Activated T-cell treated with anti-CD3 and anti-CD28 coated beads, Interleukin-2, amount 50 U/mL, for 1 hour (primary cell): ENCODE results near the gene DCAF6.
"Not testable (repeated sequence)": the region's sequence is repeated elsewhere in the genome, so short reads cannot be mapped to it uniquely, and the experiment has no call there.

Experiments
- DNase-seq: peaks from one replicate; pipeline ENCODE4 v3.0.0-alpha.2; 2020

DCAF6 gene

DNA sequence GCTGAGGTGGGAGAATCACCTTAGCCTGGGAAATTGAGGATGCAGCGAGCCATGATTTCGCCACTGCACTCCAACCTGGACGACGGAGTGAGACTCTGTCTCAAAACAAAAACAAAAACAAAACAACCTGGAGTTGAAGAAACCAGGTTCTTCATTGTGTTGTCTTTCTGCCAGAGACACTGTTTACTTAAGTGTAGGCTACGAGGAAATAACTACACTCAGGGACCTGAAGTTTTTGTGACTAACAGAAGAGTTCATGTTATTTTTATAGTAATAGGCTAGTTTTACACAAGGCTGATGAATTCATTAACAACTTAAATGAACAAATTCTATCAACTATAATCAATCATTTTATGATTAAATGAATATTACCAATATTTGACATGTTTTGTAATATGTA lies 98.9 kb downstream of the DCAF6 start:
- DNase-seq, result no peak

DNA sequence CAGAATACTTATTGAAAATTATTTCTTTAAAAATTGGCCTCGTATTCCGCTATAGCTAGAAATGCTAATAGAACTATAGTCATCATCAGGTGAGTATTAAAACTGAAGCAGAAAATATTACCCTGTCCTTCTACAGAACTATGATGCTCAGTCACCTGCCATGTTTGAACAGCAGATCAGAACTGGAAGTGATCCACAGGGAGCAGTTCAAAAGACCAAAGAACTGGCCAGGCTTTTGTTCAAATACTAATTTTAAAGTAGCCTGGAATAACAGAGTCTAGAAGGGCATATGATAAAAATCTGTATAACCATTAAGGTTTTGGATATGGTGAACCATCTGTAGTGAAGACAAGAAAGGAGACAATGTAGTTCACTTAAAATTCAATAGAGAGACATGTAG lies 105.9 kb downstream of the DCAF6 start:
- DNase-seq, result no peak

DNA sequence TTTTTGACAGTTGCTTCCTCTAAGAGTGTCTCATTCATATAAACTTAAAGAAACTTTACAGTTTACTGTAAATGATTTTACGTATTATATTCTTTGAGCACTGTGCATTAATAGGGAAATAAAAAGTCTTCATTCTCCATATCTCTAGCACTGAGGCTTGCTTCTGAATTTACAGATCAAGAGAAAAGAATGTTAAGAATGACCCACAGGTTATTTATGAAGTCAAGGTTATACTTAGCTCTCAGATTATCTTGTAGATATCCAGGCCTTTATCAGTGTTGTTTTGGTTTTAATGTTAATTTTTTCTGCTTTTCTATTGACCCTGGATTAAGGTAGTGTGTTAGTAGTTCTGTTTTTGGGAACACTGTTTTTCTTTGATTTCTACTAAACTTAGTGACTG lies 108.8 kb downstream of the DCAF6 start:
- DNase-seq, result no peak

DNA sequence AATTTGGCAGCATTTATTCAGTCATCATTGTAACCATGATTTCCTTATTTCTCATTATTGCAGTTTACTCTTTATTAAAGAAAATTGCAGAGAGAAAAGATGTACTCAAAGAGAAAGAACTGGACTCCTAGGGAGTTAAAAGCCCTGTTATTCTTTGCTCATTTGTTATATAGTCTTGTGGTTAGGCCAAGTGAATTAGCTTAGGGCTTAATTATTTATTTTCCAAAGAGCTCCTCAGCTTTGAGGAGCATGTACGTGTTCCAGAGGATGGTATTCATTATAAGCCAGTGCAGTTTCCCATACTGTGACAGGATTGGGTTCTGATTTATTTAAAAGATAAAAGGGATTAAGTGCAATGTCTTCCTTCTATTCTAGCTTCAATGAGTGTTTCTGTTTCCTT lies 113.8 kb downstream of the DCAF6 start:
- no peak for DNase-seq

DNA sequence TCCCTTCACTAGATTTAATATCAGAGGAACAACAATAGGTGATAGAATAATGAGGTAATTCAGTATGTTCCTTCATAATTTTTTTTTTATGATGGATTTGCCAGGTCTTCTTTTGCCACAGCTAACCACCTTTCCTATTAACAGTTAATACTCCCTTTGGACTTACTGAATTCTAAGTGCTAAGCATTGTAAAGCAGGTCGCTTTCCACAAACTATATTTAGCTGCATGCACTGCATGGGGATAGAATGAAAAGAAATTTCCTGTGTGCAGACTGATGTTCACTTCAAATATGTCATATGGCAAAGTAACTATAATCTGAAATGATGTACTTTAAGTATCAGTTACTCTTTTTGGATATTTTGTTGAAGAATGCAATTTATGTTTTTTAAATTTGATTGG lies 114.4 kb downstream of the DCAF6 start:
- no peak for DNase-seq

DNA sequence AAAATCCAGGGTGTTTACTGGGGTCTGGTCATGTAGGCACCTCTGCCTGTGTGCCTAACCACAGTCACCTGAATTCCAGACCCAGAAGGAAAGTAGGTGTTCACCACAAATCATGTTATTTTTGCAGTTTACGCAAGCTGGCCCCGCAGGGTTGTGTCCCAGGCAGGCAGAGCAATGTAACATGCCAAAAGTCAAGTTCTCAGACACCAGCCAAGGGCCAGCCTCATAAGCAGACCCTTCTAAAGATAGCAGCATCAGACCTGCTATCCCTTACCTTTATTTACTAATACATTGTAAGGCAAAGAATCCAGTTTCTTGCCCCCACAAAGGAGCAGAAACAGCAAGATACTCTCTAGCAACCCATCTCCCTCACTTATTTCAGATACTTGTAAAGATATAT lies 117.2 kb downstream of the DCAF6 start:
- no peak for DNase-seq

DNA sequence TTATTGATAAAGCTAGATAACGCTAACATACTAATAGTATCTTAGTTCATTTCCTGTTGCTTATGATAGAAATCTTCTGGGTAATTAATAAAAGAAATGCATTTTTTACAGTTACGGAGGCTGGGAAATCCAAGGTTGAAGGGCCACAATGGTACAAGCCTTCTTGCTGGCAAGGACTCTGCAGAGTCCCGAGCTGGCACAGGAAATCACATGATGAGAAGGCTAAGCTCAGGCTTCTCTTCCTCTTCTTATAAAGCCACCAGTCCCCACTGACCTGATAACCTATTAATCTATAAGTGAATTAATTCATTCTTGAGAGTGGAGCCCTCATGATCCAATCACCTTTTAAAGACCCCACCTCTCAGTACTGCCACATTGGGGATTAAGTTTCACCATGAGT lies 117.6 kb downstream of the DCAF6 start:
- no peak for DNase-seq

DNA sequence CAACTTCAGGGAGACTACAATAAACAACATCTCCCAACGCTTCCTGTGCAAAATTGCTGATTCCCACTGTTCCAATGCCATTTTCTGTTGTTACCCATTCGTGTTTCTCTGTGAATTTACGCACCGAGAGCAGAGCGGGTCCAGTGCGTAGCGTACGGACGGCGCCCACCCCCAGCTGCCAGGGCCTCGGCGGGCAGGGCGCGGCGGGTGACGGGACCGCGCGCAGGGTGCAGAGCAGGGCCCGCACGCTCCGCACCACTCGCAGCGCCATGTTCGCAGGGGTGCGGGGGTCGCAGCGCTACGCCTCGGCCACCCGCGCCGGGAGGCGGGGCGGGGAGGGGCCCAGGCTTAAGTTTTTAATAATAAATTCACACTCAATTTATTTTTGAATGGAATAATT lies 119.7 kb downstream of the DCAF6 start:
- not testable (repeated sequence) for DNase-seq

DNA sequence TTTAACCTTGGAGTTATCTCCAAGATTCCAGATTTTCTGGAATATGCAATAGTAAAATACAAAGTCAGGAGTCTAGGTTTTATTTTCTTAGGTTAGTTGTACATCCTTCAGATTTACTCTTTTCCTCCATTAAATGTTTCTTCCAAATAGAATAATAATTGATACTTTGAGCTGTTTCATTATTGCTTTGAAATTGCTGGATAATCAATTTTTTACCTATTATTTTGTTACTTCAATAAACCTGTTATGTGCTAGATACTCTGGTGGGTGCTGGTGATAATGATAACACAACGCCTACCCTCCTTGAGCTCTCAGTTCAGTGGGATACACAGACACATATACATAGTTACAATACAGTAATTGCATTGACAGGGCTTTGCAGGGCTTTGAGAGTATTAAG lies 120.9 kb downstream of the DCAF6 start:
- no peak for DNase-seq

DNA sequence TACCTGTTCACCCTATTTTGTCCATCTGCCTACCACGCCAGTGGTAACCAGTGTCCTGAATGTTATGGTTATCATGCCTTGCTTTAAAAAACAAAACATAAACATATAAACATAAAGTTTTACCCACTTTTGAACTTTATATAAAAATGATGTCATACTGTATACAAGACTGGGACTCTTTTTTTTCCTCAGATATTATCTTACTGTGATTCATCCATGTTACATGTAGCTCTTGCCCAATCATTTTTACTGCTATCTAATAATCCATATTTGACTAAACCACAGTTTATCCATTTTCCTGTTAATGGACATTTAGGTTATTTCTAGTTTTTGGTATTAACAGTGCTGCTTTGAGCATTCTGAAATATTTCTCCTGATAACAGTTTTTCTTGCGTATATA lies 121.4 kb downstream of the DCAF6 start:
- DNase-seq, result no peak

DNA sequence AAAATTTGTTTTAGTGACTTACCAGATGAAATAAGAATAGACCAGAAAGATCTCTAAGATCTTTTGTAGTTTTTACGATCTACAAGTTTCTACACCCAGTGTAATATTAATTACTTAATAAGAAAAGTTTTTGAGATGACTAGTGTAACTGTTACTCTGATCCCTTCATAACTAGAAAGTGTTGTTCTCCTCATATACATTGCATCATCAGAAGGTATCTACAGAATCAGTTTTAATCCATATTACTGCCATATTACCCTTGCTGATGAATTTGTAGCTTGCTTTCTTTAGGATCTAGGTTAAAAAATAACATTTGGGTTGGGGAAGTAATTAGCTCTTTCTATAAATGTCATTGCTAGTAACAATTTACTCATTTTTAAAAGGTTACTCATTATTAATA lies 127.7 kb downstream of the DCAF6 start:
- no peak for DNase-seq

DNA sequence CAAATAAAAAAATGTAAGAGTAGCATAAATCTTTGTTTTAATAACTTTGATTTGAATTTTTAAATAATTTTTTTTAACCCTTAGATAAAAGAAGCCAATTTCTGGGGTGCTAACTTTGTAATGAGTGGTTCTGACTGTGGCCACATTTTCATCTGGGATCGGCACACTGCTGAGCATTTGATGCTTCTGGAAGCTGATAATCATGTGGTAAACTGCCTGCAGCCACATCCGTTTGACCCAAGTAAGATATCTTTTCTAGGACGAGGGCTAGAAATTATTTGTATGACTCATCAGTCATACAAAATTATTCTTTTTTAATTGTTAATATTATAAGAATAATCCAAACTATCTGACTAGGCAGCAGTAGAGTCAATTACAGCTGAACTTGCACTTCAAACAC lies 129.0 kb downstream of the DCAF6 start:
- DNase-seq, result no peak

DNA sequence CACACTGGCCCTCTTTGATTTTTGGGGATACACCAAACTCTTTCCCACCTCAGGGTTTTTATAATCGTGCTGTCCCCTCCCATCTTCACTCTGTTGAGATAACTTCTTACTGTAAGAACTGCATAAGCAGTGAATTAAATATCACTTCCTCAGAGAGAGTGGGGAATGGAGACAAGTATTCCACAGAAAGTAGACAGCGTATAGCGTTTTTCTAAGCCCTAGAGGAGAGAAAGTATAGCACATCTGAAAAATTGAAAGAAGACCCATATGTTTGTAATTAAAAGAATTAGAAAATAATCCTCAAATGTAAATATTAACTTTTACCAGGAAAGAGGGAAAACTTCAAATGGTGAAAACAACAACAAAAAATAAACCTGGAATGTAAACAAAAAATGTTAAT lies 132.9 kb downstream of the DCAF6 start:
- no peak for DNase-seq

DNA sequence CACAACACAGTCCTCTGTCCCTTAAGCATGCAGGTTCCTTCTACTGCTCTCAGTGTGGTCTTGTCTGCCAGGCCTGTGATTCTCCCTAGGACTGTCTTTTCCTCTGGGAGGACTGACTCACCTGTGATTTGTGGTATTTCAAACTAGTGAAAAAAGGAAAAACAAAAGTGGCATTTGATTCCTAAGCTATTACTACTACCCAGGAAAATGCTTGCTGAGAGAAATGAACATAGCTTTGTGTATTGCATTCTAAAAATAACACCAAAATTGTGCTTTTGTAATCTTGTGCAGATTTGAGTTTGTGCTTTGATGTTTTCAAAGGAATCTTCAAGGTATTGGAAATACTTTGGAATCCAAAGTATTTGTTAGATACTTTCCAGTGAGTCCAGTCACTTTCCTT lies 143.3 kb downstream of the DCAF6 start:
- DNase-seq, result no peak

DNA sequence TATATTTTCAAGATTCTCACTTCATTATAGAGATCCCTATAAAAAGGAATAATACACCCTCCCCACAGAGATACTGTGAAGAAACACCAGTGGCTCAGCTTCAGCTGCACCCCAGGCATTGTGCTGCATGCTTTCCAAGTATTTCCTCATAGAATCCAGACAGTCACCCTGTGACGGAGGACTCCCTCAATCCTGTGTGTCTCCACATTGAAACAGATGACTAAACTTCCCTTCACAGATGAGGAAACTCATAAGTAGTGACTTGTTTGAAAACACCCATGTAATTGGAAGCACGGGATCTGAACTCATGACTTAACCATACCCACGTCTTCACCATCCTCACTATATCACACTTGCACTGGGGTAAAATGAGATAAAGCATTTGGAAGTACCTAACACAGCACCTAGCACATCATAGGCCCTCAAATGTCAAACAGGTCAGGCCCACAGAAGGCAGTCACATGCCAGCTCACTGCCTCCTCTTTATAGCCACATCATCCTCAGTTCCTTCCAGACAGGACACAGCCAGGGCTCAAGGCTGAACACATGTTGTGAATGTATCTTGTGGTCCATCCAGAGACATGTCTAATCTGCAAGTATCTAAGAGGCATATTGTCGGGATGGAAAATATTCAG lies 145.0 kb downstream of the DCAF6 start:
- DNase-seq, result no peak

DNA sequence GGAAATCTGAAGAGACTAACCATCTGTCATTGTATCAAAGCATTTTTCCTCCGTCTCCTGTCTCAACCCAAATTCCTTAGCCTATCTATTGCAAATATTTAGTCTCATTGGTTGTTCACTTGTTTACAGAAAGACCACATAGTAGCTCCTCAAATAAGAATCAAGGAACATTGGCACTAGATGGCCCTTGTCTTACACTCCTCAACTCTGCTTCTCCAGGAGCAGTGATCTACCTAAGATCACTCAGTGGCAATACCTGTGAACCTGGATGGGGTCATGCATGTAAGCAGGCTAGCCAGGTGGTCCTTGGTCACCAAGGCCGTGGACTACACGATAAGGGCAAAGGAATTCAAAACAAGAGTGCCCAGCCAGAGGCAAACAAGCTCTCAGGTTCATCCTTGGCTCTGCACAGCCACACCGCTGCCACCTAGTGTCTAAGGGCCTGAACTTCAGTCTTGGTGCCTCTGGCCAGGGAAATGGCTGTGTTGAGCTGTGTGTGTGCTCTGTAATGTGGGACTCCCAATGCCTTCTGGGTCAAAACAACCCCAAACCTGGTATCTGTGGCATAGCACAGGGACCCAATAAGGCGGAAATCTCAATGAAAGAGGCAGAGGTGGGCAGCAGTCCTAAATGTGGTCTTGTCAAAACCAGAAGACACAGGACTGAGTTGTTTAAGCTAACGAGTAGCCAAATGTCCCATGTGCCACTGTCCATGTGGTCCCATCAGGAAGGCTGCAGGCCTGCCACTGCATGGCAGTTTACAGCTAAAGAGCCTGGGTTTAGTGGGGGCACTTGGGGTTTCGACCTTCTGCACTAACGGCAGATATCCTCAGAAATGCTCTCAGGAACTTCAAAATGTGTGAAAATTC lies 145.8 kb downstream of the DCAF6 start:
- peak; percentile 62 for DNase-seq

DNA sequence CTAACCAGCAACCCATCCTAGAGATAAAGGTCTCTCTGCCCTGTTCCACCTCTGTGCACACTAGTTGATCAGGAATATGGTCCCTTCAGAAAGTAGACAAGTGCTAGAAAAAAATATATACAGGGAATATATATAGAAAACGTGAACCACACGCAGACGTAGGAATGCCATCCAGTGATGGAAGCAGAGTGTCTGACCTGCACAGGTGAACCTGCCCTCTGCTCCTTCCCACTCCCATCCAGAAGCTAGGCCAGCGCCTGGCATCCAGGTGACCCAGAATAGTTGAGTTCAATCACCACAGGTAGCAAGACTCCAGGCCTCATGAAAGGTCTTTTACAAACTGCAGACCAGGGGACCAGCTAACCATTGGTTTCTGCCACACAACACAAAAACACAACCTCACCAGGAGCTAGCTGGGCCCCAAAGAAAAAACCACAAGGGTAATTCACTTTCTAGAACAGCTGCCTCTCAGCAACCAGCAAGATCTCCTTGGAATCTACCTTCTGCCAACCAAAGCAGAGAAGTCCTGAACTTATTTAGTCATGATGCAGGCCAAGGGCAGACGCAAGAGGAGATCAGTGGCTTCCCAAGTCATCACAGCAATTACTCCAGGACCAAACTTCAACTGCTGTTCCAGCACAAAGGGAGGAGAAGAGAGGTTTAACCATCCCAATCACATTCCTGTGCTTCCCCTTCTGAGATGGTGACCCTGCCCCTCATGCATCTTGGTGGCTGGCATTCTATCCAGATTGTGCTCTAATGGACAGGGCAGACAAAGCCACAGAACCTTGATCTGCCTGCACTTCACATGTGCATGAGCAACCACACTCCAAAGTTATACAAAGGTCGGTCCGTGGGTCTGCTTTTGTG lies 147.2 kb downstream of the DCAF6 start:
- DNase-seq, result no peak

DNA sequence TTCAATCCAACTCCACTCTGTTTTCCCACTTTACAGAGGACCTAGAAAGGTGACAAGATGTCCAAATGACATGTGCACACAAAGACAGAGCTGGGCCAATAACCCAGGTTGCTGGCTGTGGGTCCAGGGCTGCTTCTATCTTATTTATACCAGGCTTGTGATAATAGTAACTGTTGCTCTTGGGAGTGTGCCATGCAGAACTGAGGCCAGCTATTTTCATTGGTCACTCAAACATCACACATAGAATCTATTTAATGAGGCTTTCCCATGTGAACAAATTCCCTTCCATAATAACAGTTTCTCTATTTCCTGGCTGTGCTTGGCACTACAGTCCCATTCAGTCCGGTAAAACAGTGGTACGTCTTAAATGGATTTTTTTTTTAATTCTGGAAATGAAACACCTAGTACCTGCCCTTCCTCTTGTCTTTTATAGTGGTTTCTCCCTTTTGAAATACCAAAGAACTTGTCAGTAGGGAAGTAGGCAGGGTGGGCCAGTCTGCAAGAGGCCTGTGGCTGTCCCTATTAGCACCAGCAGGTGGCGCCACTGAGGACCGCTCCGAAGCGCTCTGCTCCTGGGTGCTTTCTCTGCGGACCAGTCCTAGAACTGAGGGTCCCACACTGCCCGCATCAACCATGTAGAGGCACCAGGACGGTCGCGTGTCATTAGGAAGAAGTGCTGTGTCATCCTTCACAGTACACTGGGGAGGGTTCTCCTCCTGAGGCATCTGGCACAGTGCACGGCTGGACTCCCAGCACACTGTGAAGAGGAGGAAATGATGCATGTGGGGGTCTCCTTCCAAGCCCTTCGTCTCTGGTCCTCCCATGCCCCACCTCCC lies 148.1 kb downstream of the DCAF6 start:
- DNase-seq, result peak; percentile 69

DNA sequence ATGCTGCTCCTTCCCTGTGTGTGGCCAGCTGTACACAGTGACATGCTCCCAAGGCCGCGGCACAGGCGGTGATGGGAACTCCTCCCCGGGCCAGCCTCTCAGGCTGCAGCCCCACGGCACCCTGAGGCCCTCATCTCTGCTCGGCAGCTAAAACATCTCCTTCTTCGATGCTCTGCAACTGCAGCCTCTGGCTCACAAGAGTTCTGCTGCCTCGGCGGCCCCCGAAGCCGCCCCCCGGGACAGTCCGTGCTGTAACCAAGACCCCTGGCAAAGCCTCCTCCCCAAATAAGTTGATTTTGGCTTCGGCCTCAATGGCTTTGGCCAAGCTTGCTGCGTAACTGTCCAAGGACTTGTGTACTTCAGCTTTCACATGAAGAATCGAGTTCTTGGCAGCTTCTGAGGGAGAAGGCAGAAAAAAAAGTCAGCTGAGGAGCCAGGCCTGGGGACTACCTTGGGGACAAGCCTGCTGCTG lies 149.0 kb downstream of the DCAF6 start:
- no peak for DNase-seq

DNA sequence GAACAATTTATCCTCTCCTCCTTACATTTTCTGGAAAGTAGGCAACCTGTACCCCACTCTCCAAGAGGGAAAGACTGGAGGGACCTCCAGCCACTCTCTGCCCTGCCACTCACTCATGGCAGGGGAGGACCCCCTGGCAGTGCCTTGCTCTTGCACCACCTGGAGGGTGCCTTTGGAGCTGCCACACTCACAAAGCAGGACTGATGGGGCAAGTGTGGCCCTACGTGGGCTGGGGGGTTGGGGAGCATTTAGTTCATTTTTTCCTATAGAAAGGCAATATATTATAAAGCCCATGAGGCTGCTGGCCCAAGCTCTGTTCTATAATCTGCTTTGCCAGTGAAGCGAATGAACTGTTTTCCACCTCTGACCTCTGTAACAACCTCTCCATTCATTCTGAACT lies 150.0 kb downstream of the DCAF6 start:
- no peak for DNase-seq

DNA sequence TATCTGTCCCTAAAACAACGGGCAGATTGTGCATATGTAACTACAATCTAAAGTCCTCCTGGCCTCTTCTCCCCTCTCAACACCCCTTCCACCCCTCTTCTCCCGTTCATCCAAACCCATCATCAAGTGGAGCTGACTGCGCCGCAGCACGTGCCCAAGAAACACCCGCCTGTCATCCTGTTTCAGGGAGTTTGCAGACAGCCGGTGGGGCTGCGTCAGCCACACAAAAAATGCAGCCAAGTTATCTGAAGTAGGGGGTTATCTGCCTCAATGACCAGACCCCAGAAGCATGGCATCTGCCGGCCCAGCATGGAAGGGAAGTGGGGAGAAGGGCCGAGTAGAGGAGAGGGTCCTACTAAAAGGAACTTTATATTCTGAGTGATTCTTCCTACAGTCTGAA lies 151.2 kb downstream of the DCAF6 start:
- DNase-seq, result no peak

DNA sequence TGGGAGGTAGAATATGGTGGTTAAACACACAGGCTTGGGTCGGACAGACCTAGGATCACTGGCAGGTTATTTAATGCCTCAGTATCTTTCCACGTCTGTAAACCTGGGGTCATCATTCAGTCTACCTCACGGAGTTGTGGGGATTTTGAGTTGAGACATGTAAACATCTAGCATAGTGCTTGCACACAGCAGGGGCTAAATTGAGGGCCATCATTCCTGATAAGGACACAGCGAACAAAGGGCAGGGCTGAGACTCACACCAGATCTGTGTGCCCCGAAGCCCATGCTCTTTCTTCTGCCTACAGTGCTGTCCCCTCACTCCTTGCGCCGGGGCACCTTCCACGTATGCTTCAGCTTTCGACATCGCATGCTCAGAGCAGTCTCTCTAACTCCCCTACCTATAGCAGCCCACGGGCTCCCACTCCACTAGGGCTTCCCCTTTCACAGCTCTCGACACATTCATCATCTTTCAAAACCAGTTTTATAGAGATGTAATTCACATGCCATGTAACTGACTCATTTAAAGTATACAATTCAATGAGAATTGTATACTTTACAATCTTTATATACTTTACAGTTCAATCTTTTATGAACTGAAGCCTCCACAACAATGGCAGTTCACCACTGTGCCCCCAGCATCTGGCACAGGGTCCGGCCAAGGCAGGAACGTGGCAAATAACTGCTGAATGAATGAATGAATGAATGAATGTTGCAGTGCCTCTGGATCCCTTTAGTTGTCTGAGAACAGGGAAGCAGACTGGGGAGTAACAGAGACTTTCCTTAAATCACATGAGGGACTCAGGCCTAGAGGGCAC lies 152.2 kb downstream of the DCAF6 start:
- no peak for DNase-seq
